A673 (cell line): ENCODE measurements around the gene FAM9C.

ENCODE experiments used
- CTCF ChIP-seq: fragments of 300-800, 200-600 bp; sonication (generic); conservative IDR thresholded peaks from 2 replicates; pipeline ENCODE4 v1.5.1; 2017; ENCODE audit warnings: low read depth, mild to moderate bottlenecking, antibody characterized with exemption, low read length, moderate library complexity, mixed read lengths
- EZH2 ChIP-seq: fragments of 200-600 bp; sonication (generic); IDR thresholded peaks from 2 replicates; pipeline ENCODE4 v1.6.1; 2017; ENCODE audit warnings: borderline replicate concordance, low read depth, mild to moderate bottlenecking, mixed read lengths, antibody characterized with exemption, low read length; ENCODE audit not compliant: poor library complexity, severe bottlenecking

GRCh38 chrX:12987340-12987739 is 57.1 kb downstream of the FAM9C start:
- TF ChIP-seq CTCF (no peak), EZH2 (no peak)
